Right cardiac atrium (tissue), 5 donors: ENCODE results near the gene TOP2A. TPM values are rescaled to one million over a fixed set of nuclear protein-coding genes. Genes with fewer than 3 reads are reported as not detected.
"Not testable (repeated sequence)": the region's sequence is repeated elsewhere in the genome, so short reads cannot be mapped to it uniquely, and the experiment has no call there.

ENCODE experiments used
- ATAC-seq, 2 donors: fragments of 200-7000 bp; cut with Tn5 transposase; one replicate each; pipeline versions ENCODE4 v1.8.0 to v1.9.1; 2020; ENCODE audit warnings: moderate library complexity in 2 of 2, mild to moderate bottlenecking in 1 of 2
- DNase-seq, 3 donors: peaks; one replicate each; pipeline ENCODE4 v3.0.0-alpha.2; 2020
- H3K27ac ChIP-seq: one replicate; pipeline ENCODE4 v1.5.1; 2013; ENCODE audit warnings: mild to moderate bottlenecking, low read length, control low read depth, moderate library complexity
- H3K27me3 ChIP-seq: one replicate; pipeline ENCODE4 v1.6.1; 2013; ENCODE audit not compliant: control insufficient read depth, insufficient read depth
- H3K4me1 ChIP-seq: one replicate; pipeline ENCODE4 v1.6.1; 2013; ENCODE audit warnings: low read length; ENCODE audit not compliant: control insufficient read depth, insufficient read depth
- H3K4me3 ChIP-seq: one replicate; pipeline ENCODE4 v1.5.1; 2013; ENCODE audit warnings: low read length, control low read depth
- H3K9me3 ChIP-seq: one replicate; pipeline ENCODE4 v1.6.1; 2013; ENCODE audit warnings: low read length; ENCODE audit not compliant: control insufficient read depth
- WGBS: extraction: QIAGEN DNeasy Blood & Tissue Kit; methylation state at CpG from one replicate; pipeline ENCODE4 v1.1.7; 2013; 5-methylcytosine and 5-hydroxymethylcytosine counted together
- intact Hi-C, 4 donors: fragments of 100-400 bp; cut with DNase I; formaldehyde crosslinking; loops; one replicate each; pipeline versions ENCODE4 v1.11.0 to v1.14.0; 2022 to 2023
- polyA plus RNA-seq: library from polyadenylated mRNA; stranded (reverse); fragments of 200-250 nt; gene quantifications from one replicate; pipeline ENCODE4 v1.2.3, GENCODE V29; 2013
- total RNA-seq, 4 donors: library from RNA; stranded (reverse); fragmentation: NEBNext Ultra II Directional; extraction: Animal tissue kit (Norgen Biotek cat#: 25700); gene quantifications; one replicate each; pipeline ENCODE4 v1.2.1, GENCODE V29; 2021
- donor health status: healthy with polysubstance abuse.
- donor health status: DM: no; HTN: yes; CAD: no.
- donor health status: DM: no; HTN: no; CAD: no.
- donor health status: DM: no; HTN: yes; CAD: no; lungs with severe emphysema.
- donor health status: DM: yes; HTN: yes; CAD: no.

The TOP2A gene
- total and polyA plus RNA-seq, 5 donors, result 0.22 to 5.9 (median 2.6) TPM

DNA sequence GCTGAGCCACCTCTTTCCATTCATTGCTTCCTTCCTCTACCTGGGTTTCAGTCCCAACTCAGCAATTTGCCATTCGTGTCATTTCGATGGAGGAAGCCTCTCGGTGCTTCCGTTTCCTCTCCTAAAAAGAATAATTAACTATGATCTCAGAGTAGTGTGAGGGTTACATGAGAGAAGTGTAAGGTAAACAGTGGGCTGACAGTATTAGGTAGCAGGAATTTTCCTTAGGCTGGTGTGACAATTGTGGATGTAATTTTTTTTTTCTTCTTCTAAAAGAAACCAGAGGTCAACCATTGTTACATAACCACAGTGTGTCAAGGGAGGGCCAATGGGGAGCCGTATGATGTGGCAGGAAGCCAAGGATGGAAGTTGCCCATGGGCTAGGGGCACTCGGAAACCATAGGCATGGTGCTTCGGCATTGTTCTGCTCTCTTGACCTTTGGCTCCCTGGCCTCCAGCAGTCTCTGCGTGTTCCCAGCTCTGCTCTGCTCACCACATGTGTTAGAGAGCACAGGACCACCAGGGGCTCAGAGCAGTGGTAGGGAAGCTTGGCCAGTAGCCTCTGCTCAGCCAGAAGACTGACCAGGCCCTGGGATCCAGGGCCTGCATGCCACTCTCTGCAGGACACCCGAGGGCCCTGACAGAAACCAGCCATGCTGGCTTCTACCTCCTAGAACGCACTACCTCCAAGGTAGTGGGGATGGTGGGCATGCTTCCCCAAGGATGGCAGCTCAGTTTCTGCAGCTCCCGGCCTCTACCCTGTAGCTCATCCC lies 2.0 kb upstream of the TOP2A start:
- no peaks in the 10 kb centered on the region for H3K4me1 ChIP-seq
- intact Hi-C loops, result loop anchor here in 3 of 4 donors (5.0 to 10.0 kb wide), 4 partner anchors 55 to 115 kb away; partner anchors contain the start of genes GJD3 (in 2 of the 3) and RARA (in 1 of the 3)
- H3K27me3 ChIP-seq, result no peaks in the 10 kb centered on the region
- WGBS, result 58% methylated on average over 11 of the region's 11 CpGs
- H3K9me3 ChIP-seq, result no peaks in the 10 kb centered on the region
- ATAC-seq, result no peak
- no peak overlapping the region for H3K4me3 ChIP-seq
- DNase-seq, result no peak
- no peak overlapping the region for H3K27ac ChIP-seq

DNA sequence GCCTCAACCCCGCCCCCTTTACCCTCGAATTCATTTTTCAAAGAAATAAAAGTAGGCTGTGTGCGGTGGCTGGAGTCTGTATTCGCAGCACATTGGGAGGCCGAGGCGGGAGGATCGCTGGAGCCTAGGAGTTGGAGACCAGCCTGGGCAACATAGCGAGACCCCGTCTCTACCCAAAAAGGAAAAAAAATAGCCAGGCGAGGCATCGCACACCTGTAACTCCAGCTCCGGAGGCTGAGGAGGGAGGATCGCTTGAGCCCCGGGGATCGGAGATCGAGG lies 671 bp upstream of the TOP2A start:
- intact Hi-C loops, result loop anchor here in 3 of 4 donors (5.0 to 10.0 kb wide), 4 partner anchors 54 to 114 kb away; partner anchors contain the start of genes GJD3 (in 2 of the 3) and RARA (in 1 of the 3)
- DNase-seq, result peak; percentile 48 to 81 (median 61)
- H3K27me3 ChIP-seq, result no peaks in the 10 kb centered on the region
- H3K27ac ChIP-seq, result peak overlapping the region; percentile 13
- no peak for ATAC-seq
- 67% methylated on average over 16 of the region's 16 CpGs for WGBS
- H3K4me3 ChIP-seq, result peak overlapping the region; percentile 50
- H3K4me1 ChIP-seq, result no peaks in the 10 kb centered on the region
- no peaks in the 10 kb centered on the region for H3K9me3 ChIP-seq

DNA sequence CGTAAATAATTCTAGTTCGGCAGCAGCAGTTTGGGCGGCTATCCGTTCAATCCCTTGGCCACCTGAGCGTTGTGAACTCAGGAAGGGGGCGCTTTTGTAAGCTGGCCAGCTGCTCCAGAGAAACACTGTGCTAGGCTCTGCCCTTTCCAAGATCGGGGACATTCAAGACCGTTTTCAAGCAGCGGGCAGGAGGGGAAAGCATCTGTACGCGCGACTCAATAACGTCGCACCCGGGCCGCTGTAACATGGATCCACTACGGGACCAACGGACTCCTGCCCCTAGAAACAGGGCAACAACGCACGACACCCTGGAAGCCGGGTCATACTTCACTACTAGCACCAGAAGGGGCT lies 463 bp downstream of the TOP2A start:
- no peaks in the 10 kb centered on the region for H3K4me1 ChIP-seq
- under 1% methylated on average over 21 of the region's 21 CpGs for WGBS
- H3K27ac ChIP-seq, result no peak overlapping the region
- intact Hi-C loops, result loop anchor here in 3 of 4 donors (5.0 to 10.0 kb wide), 4 partner anchors 52 to 112 kb away; partner anchors contain the start of genes GJD3 (in 2 of the 3) and RARA (in 1 of the 3)
- H3K27me3 ChIP-seq, result no peaks in the 10 kb centered on the region
- no peak for ATAC-seq
- DNase-seq, result no peak
- H3K4me3 ChIP-seq, result peak overlapping the region; percentile 40
- no peaks in the 10 kb centered on the region for H3K9me3 ChIP-seq

DNA sequence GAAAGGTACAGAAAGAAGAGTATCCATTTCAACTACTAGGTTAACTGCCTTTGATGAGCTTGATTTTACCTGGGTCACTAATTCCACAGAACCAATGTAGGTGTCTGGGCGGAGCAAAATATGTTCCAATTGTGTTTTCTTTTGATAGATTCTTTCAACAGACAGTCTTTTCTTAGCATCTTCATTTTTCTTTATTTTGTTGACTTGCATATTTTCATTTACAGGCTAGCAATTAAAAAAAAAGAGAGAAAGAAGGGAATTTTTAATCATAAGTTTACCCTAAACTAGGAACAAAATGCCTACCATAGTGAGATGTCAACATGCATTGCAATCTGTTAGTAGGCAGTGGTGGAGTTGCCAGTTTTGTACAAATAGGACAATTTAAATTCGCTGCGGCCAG lies 1.0 kb downstream of the TOP2A start:
- no peaks in the 10 kb centered on the region for H3K4me1 ChIP-seq
- 36% methylated on average over 3 of the region's 3 CpGs for WGBS
- no peaks in the 10 kb centered on the region for H3K9me3 ChIP-seq
- no peak overlapping the region for H3K27ac ChIP-seq
- DNase-seq (no peak), ATAC-seq (no peak)
- H3K4me3 ChIP-seq, result no peak overlapping the region
- intact Hi-C loops, result loop anchor here in 3 of 4 donors (5.0 to 10.0 kb wide), 4 partner anchors 52 to 112 kb away; partner anchors contain the start of genes GJD3 (in 2 of the 3) and RARA (in 1 of the 3)
- H3K27me3 ChIP-seq, result no peaks in the 10 kb centered on the region

DNA sequence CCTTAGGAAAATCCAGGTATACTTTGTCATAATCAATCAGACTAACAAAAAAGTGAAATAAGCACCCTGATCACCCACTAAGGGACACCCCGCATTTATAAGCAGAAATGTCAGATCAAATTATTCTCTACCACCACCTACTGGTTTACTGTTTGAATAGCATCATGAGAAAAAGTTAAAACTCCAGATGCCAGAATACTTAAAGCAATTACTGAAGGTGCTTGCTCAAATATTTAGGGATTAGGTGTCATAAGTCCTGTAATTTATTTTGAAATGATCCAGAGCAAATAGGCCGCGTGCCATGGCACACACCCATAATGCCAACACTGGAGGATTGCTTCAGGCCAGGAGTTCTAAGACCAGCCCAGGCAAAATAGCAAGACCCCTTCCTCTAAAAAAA lies 2.3 kb downstream of the TOP2A start:
- intact Hi-C loops, result loop anchor here in 3 of 4 donors (5.0 to 10.0 kb wide), 4 partner anchors 51 to 111 kb away; partner anchors contain the start of genes GJD3 (in 2 of the 3) and RARA (in 1 of the 3)
- DNase-seq, result no peak
- Histone ChIP-seq H3K4me1 (no peaks in the 10 kb centered on the region), H3K4me3 (no peak overlapping the region), H3K27me3 (no peaks in the 10 kb centered on the region), H3K27ac (no peak overlapping the region), H3K9me3 (no peaks in the 10 kb centered on the region)
- 58% methylated on average over 3 of the region's 3 CpGs for WGBS
- ATAC-seq, result no peak

DNA sequence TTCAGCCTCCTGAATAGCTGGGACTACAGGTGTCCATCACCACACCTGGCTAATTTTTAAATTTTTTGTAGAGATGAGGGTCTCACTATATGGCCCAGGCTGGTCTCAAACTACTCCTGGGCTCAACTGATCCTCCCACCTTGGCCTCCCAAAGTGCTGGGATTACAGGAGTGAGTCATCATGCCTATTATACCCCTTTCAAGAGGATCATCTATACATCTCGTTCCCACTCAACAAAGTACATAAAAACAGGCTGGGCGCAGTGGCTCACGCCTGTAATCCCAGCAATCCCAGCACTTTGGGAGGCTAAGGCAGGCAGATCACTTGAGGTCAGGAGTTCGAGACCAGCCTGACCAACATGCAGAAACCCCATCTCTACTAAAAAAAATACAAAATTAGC lies 3.4 kb downstream of the TOP2A start:
- not testable (repeated sequence) for H3K9me3 ChIP-seq, H3K27ac ChIP-seq, H3K27me3 ChIP-seq, DNase-seq, H3K4me3 ChIP-seq, ATAC-seq, H3K4me1 ChIP-seq
- 94% methylated on average over 4 of the region's 4 CpGs for WGBS
- intact Hi-C loops, result loop anchor here in 3 of 4 donors (10.0 kb wide), 3 partner anchors 50 to 110 kb away; partner anchors contain the start of genes GJD3 (in 1 of the 3) and RARA (in 1 of the 3)

DNA sequence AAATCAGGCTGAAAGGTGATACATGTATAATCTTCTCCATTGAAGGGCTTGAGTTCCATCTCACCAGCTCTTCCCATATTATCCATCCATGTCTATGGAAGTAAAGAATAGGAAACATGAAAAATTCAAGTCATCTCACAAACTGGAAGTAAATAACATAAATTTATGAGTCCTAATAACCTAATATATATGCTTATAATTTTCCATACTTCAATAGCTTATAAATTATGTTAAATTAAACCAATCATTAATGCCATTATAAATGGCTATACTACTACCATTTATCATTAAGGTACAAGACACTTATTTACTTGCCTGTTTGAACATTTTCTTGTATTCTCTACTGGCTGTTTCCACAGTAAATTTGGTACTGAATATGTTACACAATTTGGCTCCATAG lies 4.8 kb downstream of the TOP2A start:
- H3K9me3 ChIP-seq, result no peaks in the 10 kb centered on the region
- no peak overlapping the region for H3K27ac ChIP-seq
- DNase-seq (no peak), ATAC-seq (no peak)
- H3K27me3 ChIP-seq, result no peaks in the 10 kb centered on the region
- no peaks in the 10 kb centered on the region for H3K4me1 ChIP-seq
- H3K4me3 ChIP-seq, result no peak overlapping the region
- intact Hi-C loops, result loop anchor here in 3 of 4 donors (10.0 kb wide), 3 partner anchors 48 to 108 kb away; partner anchors contain the start of genes GJD3 (in 1 of the 3) and RARA (in 1 of the 3)

- Histone ChIP-seq H3K27ac (no peak overlapping the region), H3K4me1 (no peaks in the 10 kb centered on the region), H3K9me3 (no peaks in the 10 kb centered on the region), H3K27me3 (no peaks in the 10 kb centered on the region), H3K4me3 (no peak overlapping the region)
- intact Hi-C loops, result loop anchor here in 3 of 4 donors (10.0 kb wide), 3 partner anchors 47 to 107 kb away; partner anchors contain the start of genes GJD3 (in 1 of the 3) and RARA (in 1 of the 3)
- no peak for DNase-seq
- no peak for ATAC-seq
- 96% methylated on average over 4 of the region's 4 CpGs for WGBS
These were observed 5.9 kb downstream of the TOP2A start for GRCh38 chr17:40411821-40412220.

DNA sequence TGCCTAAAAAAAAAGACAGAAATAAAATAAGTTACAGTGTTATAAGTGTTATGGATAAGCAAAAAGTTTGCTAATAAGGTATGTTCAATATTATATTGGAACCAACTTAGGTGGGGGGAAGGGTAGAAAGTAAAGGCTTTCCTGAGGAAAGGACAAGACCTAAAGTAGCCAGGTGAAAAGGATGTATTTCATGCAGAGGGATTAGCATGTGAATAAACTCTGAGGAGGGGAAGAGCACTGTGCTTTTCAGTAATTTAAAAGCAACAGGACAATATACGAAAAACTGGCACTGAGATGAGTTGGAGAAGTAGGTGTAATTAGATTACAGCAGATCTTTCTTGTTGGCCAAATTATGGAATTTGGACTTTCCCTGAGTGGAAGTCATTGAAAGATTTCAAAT lies 7.6 kb downstream of the TOP2A start:
- Histone ChIP-seq H3K27me3 (no peaks in the 10 kb centered on the region), H3K4me3 (no peak overlapping the region), H3K4me1 (no peaks in the 10 kb centered on the region), H3K27ac (no peak overlapping the region), H3K9me3 (no peaks in the 10 kb centered on the region)
- 85% methylated on average over 1 of the region's 1 CpG for WGBS
- DNase-seq, result no peak
- intact Hi-C loops, result loop anchor here in 3 of 4 donors (10.0 kb wide), 3 partner anchors 45 to 105 kb away; partner anchors contain the start of genes GJD3 (in 1 of the 3) and RARA (in 1 of the 3)
- no peak for ATAC-seq

GRCh38 chr17:40409540-40409939 lies 8.2 kb downstream of the TOP2A start:
- not testable (repeated sequence) for H3K27me3 ChIP-seq, H3K9me3 ChIP-seq, ATAC-seq, H3K27ac ChIP-seq, H3K4me1 ChIP-seq, DNase-seq, H3K4me3 ChIP-seq
- intact Hi-C loops, result loop anchor here in 1 of 4 donors (10.0 kb wide), 2 partner anchors 105 to 125 kb away; partner anchors contain the start of gene RARA
- 94% methylated on average over 4 of the region's 4 CpGs for WGBS

DNA sequence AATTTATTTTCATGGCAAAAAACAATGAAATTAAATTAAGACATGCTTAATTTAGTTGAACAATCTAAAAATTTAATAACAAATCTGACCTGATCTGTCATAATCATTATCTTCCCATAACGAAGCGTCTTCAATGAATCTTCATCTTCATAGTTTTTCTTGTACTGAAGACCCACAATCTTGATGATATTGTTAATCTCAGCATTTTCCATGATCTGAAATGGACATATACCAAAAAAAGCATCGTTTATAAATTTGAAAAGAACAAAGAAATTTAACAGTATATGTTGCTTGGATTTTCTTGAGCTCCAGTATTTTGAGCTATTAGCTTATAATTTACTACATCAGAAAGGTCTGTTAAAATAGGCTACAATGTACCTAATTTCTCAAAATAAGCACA lies 10.2 kb downstream of the TOP2A start:
- DNase-seq (no peak), ATAC-seq (no peak)
- intact Hi-C loops, result loop anchor here in 1 of 4 donors (10.0 kb wide), 2 partner anchors 103 to 127 kb away; partner anchors contain the start of gene RARA
- Histone ChIP-seq H3K27me3 (no peaks in the 10 kb centered on the region), H3K4me1 (no peaks in the 10 kb centered on the region), H3K4me3 (no peak overlapping the region), H3K27ac (no peak overlapping the region), H3K9me3 (no peaks in the 10 kb centered on the region)
- WGBS, result 97% methylated on average over 3 of the region's 3 CpGs
